ES-I3 (cell line): Measurements from ENCODE around the gene CD27.
"Not testable (repeated sequence)": the region's sequence is repeated elsewhere in the genome, so short reads cannot be mapped to it uniquely, and the experiment has no call there.

ENCODE experiments used
- H3K36me3 ChIP-seq: 2 replicates; pipeline ENCODE4 v1.6.1; 2013; ENCODE audit warnings: mild to moderate bottlenecking, low read length, control low read depth, moderate library complexity; ENCODE audit not compliant: insufficient read depth
- H3K4me1 ChIP-seq: 2 replicates; pipeline ENCODE4 v1.6.1; 2013; ENCODE audit warnings: mild to moderate bottlenecking, control low read depth, low read length; ENCODE audit not compliant: insufficient read depth
- H3K9ac ChIP-seq: 2 replicates; pipeline ENCODE4 v1.6.1; 2013; ENCODE audit warnings: low read depth, mild to moderate bottlenecking, low read length, moderate library complexity
- H3K9me3 ChIP-seq: 2 replicates; pipeline ENCODE4 v1.6.1; 2013; ENCODE audit warnings: mild to moderate bottlenecking, low read length, moderate library complexity; ENCODE audit not compliant: control insufficient read depth, insufficient read depth

The CD27 gene

GRCh38 chr12:6426882-6427671 lies 17.7 kb upstream of the CD27 start:
- H3K36me3 ChIP-seq = no peaks in the 10 kb centered on the region
- no peaks in the 10 kb centered on the region for H3K9me3 ChIP-seq
- no peak overlapping the region for H3K9ac ChIP-seq
- peaks cover 11% of the 10 kb centered on the region for H3K4me1 ChIP-seq

GRCh38 chr12:6427796-6428195 lies 17.0 kb upstream of the CD27 start:
- not testable (repeated sequence) for H3K9ac ChIP-seq, H3K36me3 ChIP-seq, H3K9me3 ChIP-seq
- H3K4me1 ChIP-seq = peaks cover 11% of the 10 kb centered on the region

- peaks cover 11% of the 10 kb centered on the region for H3K4me1 ChIP-seq
- H3K9me3 ChIP-seq = no peaks in the 10 kb centered on the region
- H3K9ac ChIP-seq = no peak overlapping the region
- no peaks in the 10 kb centered on the region for H3K36me3 ChIP-seq
These were observed 16.4 kb upstream of the CD27 start for GRCh38 chr12:6428326-6428725.

- Histone ChIP-seq H3K9me3 (no peaks in the 10 kb centered on the region), H3K36me3 (no peaks in the 10 kb centered on the region), H3K9ac (no peak overlapping the region), H3K4me1 (peaks cover 12% of the 10 kb centered on the region)
These were observed 14.4 kb upstream of the CD27 start for GRCh38 chr12:6430124-6430989.

GRCh38 chr12:6432991-6433390 lies 11.8 kb upstream of the CD27 start:
- Histone ChIP-seq H3K4me1 (peaks cover 12% of the 10 kb centered on the region), H3K36me3 (no peaks in the 10 kb centered on the region), H3K9me3 (no peaks in the 10 kb centered on the region), H3K9ac (no peak overlapping the region)

- Histone ChIP-seq H3K9ac (no peak overlapping the region), H3K9me3 (no peaks in the 10 kb centered on the region), H3K4me1 (peaks cover 12% of the 10 kb centered on the region), H3K36me3 (no peaks in the 10 kb centered on the region)
These were observed 10.3 kb upstream of the CD27 start for GRCh38 chr12:6434205-6435140.

GRCh38 chr12:6435961-6436715 lies 8.6 kb upstream of the CD27 start:
- peaks cover 8% of the 10 kb centered on the region for H3K4me1 ChIP-seq
- H3K36me3 ChIP-seq = no peaks in the 10 kb centered on the region
- no peaks in the 10 kb centered on the region for H3K9me3 ChIP-seq
- no peak overlapping the region for H3K9ac ChIP-seq

- no peaks in the 10 kb centered on the region for H3K9me3 ChIP-seq
- H3K9ac ChIP-seq = no peak overlapping the region
- peaks cover 6% of the 10 kb centered on the region for H3K4me1 ChIP-seq
- no peaks in the 10 kb centered on the region for H3K36me3 ChIP-seq
These were observed 7.2 kb upstream of the CD27 start for GRCh38 chr12:6437586-6437985.

- Histone ChIP-seq H3K9me3 (no peaks in the 10 kb centered on the region), H3K4me1 (peaks cover 9% of the 10 kb centered on the region), H3K9ac (no peak overlapping the region), H3K36me3 (no peaks in the 10 kb centered on the region)
These were observed 6.4 kb upstream of the CD27 start for GRCh38 chr12:6438345-6438744.

- Histone ChIP-seq H3K9ac (no peak overlapping the region), H3K4me1 (0 out of 2 replicates have a peak, but pooled peaks cover 4% of the 10 kb centered on the region), H3K36me3 (no peaks in the 10 kb centered on the region), H3K9me3 (no peaks in the 10 kb centered on the region)
These were observed 4.4 kb upstream of the CD27 start for GRCh38 chr12:6440391-6440790.

GRCh38 chr12:6442836-6443235 lies 1.9 kb upstream of the CD27 start:
- H3K9me3 ChIP-seq = no peaks in the 10 kb centered on the region
- no peak overlapping the region for H3K9ac ChIP-seq
- 0 out of 2 replicates have a peak, but pooled peaks cover 4% of the 10 kb centered on the region for H3K4me1 ChIP-seq
- H3K36me3 ChIP-seq = no peaks in the 10 kb centered on the region

GRCh38 chr12:6443361-6443983 lies 1.3 kb upstream of the CD27 start:
- 0 out of 2 replicates have a peak, but pooled peaks cover 4% of the 10 kb centered on the region for H3K4me1 ChIP-seq
- no peaks in the 10 kb centered on the region for H3K9me3 ChIP-seq
- H3K9ac ChIP-seq = no peak overlapping the region
- H3K36me3 ChIP-seq = no peaks in the 10 kb centered on the region

- H3K9ac ChIP-seq = no peak overlapping the region
- H3K9me3 ChIP-seq = no peaks in the 10 kb centered on the region
- 0 out of 2 replicates have a peak, but pooled peaks cover 4% of the 10 kb centered on the region for H3K4me1 ChIP-seq
- H3K36me3 ChIP-seq = no peaks in the 10 kb centered on the region
These were observed 724 bp upstream of the CD27 start for GRCh38 chr12:6444031-6444430.
